Measurements from ENCODE around the gene SOX13. TPM values are rescaled to one million over a fixed set of nuclear protein-coding genes. Genes with fewer than 3 reads are reported as not detected.

Gene SOX13
- total RNA-seq, 4 donors from 2014 or later, result 12.1 to 34.1 (median 33.4) TPM

DNA sequence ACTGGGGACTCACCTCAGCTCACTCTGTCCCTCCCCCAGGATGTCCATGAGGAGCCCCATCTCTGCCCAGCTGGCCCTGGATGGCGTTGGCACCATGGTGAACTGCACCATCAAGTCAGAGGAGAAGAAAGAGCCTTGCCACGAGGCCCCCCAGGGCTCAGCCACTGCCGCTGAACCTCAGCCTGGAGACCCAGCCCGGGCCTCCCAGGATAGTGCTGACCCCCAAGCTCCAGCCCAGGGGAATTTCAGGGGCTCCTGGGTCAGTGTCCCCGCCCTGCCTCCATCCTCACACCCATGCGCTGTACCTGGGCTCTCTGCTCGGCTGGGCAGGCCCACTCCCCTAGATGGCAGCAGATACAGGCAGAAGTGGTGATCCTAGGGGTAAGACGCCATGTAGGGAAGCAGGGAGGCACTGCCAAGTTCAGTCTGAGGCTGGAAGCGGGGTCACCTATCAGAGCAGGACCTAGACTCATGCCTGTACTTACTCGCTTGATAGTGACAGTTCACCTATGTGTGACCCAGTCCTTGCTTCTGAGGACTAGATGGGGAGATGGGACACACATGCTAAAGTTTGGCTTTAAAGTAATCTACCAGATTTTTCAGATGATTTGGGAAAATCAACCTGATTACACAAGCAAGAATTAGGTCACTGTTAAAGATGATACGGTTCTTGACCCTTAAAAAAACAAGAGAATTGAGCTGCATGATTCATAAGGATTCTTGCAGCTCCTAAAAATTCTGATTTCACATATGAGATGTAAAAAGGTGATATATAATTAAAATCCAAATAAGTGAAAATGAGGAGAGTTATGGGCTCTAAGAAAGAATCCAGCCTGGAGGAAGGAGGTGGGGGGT lies 40.2 kb downstream of the SOX13 start:
- in situ Hi-C loops (cut with MboI; ENCODE audit: low pct_ligation_motif_present in 1 of 4, low pct_unique_long_range_greater_than_20kb in 1 of 4, low sequenced_read_pairs in 3 of 4) (no loop called here), intact Hi-C loops (cut with DNase I; ENCODE audit: low total_unique reads) (no loop called here)
- Histone ChIP-seq H3K27ac (peak overlapping the region in 1 of 4 donors; percentile 38), H3K4me3 (no peak overlapping the region), H3K9me3 (no peaks in the 10 kb centered on the region), H3K27me3 (no peaks in the 10 kb centered on the region), H3K36me3 (no peaks in the 10 kb centered on the region), H3K4me1 (peaks cover 0 to 11% (median 2%) of the 10 kb centered on the region in 4 donors)
- 79 to 100% methylated on average over 1 to 10 of the region's 11 CpGs for WGBS, 2 donors (ENCODE audit: low coverage in 1 of 2)
- TF ChIP-seq CTCF (IDR thresholded peaks at IDR 0.05) (no peak), POLR2A (IDR thresholded peaks at IDR 0.05) (no peak), POLR2AphosphoS5 (IDR thresholded peaks at IDR 0.05) (no peak), EP300 (IDR thresholded peaks at IDR 0.05; ENCODE audit: low read depth) (no peak)
- no peak for DNase-seq

- in situ Hi-C loops (cut with MboI; ENCODE audit: low pct_ligation_motif_present in 1 of 4, low pct_unique_long_range_greater_than_20kb in 1 of 4, low sequenced_read_pairs in 3 of 4), result no loop called here
- peaks cover 0 to 5% (median under 1%) of the 10 kb centered on the region in 4 donors for H3K36me3 ChIP-seq
- 73 to 100% methylated on average over 1 of the region's 1 CpG for WGBS, 2 donors (ENCODE audit: low coverage in 1 of 2)
Measured at GRCh38 chr1:204113896-204114295, 41.0 kb downstream of the SOX13 start.

GRCh38 chr1:204114606-204115005 lies 41.7 kb downstream of the SOX13 start:
- in situ Hi-C loops (cut with MboI; ENCODE audit: low pct_ligation_motif_present in 1 of 4, low pct_unique_long_range_greater_than_20kb in 1 of 4, low sequenced_read_pairs in 3 of 4), result no loop called here
- no peaks in the 10 kb centered on the region for H3K9me3 ChIP-seq
- H3K27me3 ChIP-seq, result no peaks in the 10 kb centered on the region
- 92 to 93% methylated on average over 2 to 4 of the region's 4 CpGs for WGBS, 2 donors (ENCODE audit: low coverage in 1 of 2)
- DNase-seq, result no peak
- TF ChIP-seq POLR2A (IDR thresholded peaks at IDR 0.05) (no peak), POLR2AphosphoS5 (IDR thresholded peaks at IDR 0.05) (no peak), CTCF (IDR thresholded peaks at IDR 0.05) (no peak), EP300 (IDR thresholded peaks at IDR 0.05; ENCODE audit: low read depth) (no peak)
- no peaks in the 10 kb centered on the region for H3K4me1 ChIP-seq
- H3K4me3 ChIP-seq, result no peak overlapping the region
- intact Hi-C loops (cut with DNase I; ENCODE audit: low total_unique reads), result no loop called here
- H3K36me3 ChIP-seq, result peaks cover 0 to 8% (median 3%) of the 10 kb centered on the region in 4 donors
- no peak overlapping the region for H3K27ac ChIP-seq

More at GRCh38 chr1:204113896-204114295, 41.0 kb downstream of the SOX13 start:
- intact Hi-C loops (cut with DNase I; ENCODE audit: low total_unique reads), result no loop called here
- Histone ChIP-seq H3K27me3 (no peaks in the 10 kb centered on the region), H3K4me1 (peaks cover 0 to 3% (median 0%) of the 10 kb centered on the region in 4 donors), H3K4me3 (no peak overlapping the region), H3K27ac (peak overlapping the region in 1 of 4 donors; percentile 38), H3K9me3 (no peaks in the 10 kb centered on the region)
- TF ChIP-seq CTCF (IDR thresholded peaks at IDR 0.05) (no peak), EP300 (IDR thresholded peaks at IDR 0.05; ENCODE audit: low read depth) (no peak), POLR2AphosphoS5 (IDR thresholded peaks at IDR 0.05) (no peak), POLR2A (IDR thresholded peaks at IDR 0.05) (no peak)
- no peak for DNase-seq

- Histone ChIP-seq H3K4me3 (no peak overlapping the region), H3K27me3 (no peaks in the 10 kb centered on the region), H3K27ac (no peak overlapping the region), H3K9me3 (no peaks in the 10 kb centered on the region), H3K36me3 (peaks cover 0 to 8% (median 3%) of the 10 kb centered on the region in 4 donors), H3K4me1 (no peaks in the 10 kb centered on the region)
- DNase-seq, result no peak
- in situ Hi-C loops (cut with MboI; ENCODE audit: low pct_ligation_motif_present in 1 of 4, low pct_unique_long_range_greater_than_20kb in 1 of 4, low sequenced_read_pairs in 3 of 4) (no loop called here), intact Hi-C loops (cut with DNase I; ENCODE audit: low total_unique reads) (no loop called here)
- no peak for TF ChIP-seq CTCF (IDR thresholded peaks at IDR 0.05)
- TF ChIP-seq POLR2AphosphoS5 (IDR thresholded peaks at IDR 0.05), result no peak
- no peak for TF ChIP-seq EP300 (IDR thresholded peaks at IDR 0.05; ENCODE audit: low read depth)
- no peak for TF ChIP-seq POLR2A (IDR thresholded peaks at IDR 0.05)
- WGBS, 2 donors (ENCODE audit: low coverage in 1 of 2), result 85% methylated on average over 4 of the region's 4 CpGs; no CpG with 5 or more reads in 1 of the 2 donors
Measured at GRCh38 chr1:204115116-204115515, 42.2 kb downstream of the SOX13 start.

Measured in transverse colon (tissue), 4 donors.